HG03342 (cell line): ENCODE data around the gene JARID2.
"Not testable (repeated sequence)": the region's sequence is repeated elsewhere in the genome, so short reads cannot be mapped to it uniquely, and the experiment has no call there.

Source experiments
- ATAC-seq: cut with Tn5 transposase; IDR thresholded peaks from one replicate; pipeline ENCODE4 v1.9.1; 2021; ENCODE audit warnings: mild to moderate bottlenecking, moderate library complexity; ENCODE audit not compliant: unreplicated experiment

JARID2 gene

DNA sequence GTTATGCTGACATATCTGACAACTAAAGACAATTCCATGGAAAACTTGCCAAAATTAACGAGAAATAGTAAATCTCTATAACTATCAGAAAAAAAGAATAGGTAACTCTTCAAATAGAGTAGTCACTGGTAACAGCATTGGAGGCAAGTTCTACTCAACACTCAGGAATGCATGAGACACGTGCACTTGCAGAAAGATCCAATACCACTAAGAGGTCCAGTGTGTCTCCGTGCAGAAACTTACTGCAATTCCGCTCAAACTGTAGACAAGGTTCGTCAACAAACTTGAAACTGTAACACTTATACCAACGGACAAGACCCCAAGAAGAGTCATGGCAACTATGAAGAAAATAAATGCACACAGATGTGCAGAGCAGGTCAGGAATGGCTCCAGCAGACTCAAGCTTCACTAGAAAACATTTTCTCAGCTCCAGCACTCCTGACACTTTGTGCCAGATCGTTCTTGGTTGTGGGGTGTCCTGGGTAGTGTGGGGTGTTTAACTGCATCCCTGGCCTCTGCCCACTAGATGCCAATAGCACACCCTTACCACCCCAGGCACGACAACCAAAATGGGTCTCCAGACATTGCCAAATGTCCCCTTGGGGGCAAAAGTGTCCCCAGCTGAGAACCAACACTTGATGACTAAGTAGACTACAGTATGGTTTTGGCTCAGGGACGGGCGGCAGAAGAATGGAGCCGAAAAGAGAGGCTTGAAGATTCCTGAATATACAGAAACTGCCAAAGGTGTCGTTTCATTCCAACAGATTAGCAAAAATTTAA lies 282.2 kb downstream of the JARID2 start:
- no peak for ATAC-seq

DNA sequence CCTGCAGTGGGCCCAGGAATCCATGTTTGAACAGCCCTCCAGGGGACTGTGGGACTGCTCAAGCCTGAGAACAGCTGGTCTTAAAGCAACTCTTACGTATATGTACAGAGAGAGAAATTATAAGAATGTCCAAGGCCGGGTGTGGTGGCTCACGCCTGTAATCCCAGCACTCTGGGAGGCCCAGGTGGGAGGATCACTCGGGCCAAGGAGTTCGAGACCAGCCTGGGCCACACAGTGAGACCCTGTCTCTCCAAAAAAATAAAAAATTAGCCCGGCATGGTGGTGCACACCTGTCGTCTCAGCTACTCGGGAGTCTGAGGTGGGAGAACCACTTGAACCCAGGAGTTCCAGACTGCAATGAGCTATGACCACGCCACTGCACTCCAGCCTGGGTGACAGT lies 283.0 kb downstream of the JARID2 start:
- no peak for ATAC-seq

DNA sequence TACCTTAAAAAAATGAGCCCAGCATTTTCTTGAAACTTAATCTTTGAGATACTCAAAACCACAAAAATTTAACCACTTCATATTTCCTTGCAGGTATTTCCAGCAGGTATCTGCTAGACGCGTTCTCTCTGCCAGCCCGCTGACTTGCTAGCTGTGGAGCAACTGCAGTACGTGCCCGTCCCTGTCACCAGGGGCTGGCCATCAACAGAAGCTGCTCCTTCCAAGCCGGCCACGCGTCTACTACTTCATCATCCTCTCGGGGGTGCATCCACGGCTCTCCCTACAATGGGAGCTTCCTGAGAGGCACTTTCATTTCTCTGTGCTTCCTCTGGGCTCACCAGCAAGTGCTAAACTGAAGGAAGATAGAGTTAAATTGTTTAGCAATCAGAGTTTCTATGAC lies 284.5 kb downstream of the JARID2 start:
- no peak for ATAC-seq

DNA sequence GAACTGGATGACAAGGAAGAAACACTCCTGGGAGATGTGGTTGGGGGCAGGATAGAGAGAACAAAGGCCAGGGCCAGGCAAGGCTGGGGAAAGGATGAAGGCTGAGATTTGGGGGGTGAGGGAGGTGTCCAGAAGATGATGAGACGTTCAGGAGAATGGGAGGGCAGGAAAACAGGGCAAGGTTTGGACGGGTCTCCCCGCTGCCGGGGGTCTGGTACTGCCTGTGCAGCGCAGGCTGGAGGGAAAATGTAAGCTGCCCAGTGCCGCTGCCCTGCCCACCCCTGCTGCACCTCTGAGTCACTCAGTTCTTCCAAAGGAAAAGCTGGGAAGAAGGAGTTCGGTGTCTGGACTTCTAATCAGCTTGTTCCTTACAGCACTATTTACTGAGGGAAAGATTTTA lies 286.1 kb downstream of the JARID2 start:
- ATAC-seq: no peak

DNA sequence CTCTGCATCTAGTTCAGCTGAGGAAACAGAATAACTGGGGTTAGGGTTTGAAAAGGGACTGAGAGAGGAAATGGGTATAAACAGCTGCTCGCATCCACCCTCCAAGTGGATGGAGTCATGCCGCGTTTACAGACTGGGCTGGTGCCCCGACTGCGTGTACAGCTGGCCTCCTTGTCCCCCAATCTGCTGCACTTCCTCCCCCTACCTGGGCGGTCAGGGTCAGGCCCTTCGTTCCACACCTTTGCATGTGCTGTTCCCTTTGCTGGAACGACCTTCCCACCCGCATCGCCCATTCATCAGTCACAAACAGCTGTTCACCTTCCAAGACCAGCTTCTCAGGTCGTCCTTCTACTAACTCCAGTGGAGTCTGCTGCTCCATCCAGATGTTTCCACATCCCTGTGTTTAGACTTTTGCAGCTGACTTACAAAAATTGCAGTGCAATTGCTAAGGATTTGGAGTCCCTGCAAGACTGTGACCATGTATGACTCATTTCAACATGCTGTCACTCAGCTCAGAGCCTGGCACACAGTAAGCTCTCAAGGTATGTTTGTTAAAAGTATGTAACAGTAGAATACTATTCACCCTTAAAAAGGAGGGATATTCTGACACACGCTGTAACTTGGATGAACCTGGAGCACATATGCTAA lies 287.6 kb downstream of the JARID2 start:
- ATAC-seq: no peak

DNA sequence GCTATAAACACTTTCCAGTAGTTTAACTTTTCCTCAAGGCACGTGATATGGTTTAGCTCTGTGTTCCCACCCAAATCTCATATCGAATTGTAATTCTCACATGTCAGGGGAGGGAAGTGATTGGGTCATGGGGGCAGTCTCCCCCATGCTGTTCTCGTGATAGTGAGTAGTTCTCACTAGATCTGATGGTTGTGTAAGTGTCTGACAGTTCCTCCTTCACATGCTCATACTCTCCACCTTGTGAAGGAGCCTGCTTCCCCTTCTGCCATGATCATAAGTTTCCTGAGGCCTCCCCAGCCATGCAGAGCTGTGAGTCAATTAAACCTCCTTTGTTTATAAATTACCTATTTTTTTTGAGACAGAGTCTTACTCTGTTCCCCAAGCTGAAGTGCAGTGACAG lies 289.1 kb downstream of the JARID2 start:
- no peak for ATAC-seq

DNA sequence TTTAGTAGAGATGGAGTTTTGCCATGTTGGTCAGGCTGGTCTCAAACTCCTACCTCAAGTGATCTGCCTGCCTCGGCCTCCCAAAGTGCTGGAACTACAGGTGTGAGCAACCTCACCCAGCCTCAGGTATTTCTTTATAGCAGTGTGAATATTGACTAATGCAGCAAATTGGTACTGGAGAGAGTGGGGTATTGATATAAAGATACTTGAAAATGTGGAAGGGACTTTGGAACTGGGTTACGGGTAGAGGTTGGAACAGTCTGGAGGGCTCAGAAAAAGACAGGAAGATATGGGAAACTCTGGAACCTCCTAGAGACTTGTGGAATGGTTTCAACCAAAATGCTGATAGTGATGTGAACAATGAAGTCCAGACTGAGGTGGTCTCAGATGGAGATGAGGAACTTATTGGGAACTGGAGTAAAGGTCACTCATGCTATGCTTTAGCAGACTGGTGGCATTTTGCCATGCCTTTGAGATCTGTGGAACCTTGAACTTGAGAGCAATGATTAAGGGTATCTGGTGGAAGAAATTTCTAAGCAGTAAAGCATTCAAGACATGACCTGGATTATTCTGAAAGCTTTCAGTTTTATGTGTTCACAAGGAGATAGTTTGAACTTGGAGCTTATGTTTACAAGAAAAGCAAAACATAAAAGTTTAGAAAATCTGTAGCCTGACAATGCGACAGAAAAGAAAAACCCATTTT lies 289.8 kb downstream of the JARID2 start:
- no peak for ATAC-seq

DNA sequence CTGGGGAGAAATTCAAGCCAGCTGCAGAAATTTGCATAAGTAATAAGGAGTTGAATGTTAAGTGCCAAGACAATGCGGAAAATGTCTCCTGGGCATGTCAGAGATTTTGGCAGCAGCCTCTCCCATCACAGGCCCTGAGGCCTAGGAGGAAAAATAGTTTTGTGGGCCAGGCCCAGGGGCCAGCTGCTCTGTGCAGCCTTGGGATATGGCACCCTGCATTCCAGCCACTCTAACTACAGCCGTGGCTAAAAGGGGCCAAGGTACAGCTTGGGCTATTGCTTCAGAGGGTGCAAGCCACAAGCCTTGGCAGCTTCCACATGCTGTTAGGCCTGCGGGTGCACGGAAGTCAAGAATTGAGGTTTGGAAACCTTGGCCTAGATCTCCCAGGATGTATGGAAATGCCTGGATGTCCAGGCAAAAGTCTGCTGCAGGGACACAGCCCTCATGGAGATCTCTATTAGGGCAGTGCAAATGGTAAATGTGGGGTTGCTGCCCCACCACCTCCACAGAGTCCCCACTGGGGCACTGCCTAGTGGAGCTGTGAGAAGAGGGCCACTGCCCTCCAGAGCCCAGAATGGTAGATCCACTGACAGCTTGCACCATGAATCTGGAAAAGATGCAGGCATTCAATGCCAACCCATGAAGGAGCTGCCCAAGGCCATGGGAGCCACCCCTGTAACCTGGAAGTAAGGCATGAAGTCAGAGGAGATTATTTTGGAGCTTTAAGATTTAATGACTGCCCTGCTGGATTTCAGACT lies 290.5 kb downstream of the JARID2 start:
- ATAC-seq: no peak

DNA sequence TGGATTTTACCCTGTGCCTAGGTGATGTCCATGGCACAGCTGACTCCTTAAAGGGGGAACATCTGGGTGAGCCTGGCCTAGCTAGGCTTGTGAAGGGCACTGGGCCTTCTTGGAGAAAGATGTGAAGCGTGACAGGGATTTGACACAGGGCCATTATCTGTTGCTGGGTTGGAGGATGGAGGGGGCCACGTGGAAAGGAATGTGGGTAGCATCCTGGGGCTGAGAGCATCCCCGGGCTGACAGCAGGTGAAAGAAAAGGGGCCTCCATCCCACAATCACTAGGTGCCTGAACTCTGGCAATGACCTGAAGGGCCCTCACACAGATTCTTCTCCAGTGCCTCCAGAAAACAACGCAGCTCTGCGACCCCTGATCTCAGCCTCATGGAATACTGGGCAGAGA lies 292.2 kb downstream of the JARID2 start:
- no peak for ATAC-seq

DNA sequence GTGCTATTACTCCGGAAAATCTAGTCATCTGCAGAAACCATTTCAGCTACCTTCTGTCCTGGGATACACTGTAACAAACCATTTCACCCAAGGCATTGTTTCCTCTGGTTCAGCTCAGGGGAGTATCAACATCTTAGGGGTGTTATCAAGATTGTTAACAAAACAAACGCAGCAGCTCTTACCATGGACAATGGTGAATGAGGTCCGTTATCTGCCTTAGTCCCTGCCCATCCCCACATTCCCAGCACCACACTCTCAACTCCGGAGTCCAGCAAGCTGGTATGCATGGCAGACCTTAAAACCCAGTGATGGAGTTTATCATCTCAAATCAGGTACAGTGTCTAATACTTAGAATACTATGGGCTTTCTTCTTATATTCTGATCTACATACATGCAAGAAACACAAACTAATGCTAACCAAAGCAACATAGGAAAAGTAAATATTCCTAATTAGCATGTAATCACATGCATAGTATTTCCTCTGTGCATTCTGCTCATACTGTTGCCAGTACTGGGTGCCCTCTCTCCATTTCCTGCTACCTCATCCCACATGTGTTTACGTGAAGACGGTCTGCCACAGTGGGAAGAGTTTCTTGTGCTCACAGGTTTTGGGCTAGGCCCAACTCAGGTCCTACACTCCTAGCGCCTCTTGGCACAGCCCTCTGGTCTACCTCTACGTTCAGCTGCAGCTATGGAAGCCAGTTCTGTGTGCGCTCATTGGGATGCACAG lies 293.1 kb downstream of the JARID2 start:
- ATAC-seq: no peak

DNA sequence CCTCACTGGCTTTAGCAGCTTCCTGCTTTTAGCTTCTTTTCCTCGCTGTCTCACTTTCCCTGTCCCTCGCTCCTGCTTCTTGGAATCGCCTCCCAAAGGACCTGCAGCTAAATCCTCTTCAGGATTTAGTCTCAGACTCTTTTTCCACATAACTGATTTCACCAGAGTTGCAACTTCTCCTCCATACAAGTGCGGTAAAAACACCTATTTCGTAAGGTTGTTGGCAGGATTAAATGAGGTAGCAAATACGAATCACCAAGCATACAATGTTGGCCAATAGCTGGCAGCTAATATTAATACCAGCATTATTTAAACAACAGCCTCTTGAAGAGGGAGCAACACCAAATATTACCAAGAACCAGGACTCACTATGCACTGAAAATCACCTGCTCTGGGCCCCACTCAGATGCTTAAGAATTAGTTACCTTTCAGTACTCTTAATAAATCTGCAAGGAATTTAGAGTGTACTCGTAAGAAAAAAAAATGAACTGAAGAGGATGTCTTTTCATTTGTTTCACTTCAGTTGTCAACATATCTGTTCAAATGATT lies 293.9 kb downstream of the JARID2 start:
- no peak for ATAC-seq

DNA sequence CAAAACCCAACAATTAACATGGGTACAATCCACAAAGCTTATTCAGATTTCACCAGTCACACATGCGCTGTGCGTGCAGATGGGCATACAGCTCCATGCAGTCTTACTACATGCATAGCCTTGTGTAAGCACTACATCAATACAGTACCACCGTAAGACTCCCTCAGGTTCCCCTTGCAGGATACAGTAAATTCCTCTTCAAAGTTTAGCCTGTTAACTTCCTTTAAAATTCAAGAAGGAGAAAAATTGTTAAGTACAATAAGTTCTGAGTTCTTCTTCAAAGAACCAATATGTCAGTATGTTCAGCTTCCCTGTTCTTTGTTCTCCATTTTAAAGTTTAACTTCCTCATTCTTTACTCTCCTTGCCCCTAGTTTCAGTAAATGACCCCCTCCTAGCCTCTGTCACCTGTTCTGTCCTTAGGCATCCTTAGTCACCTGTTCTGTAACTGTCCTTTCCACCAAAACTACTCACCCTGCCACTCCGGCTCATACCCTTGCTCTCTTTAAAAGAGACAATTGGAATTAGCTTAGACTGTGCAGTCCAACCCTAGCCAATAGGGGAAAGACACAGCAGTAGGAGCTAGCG lies 297.6 kb downstream of the JARID2 start:
- not testable (repeated sequence) for ATAC-seq

DNA sequence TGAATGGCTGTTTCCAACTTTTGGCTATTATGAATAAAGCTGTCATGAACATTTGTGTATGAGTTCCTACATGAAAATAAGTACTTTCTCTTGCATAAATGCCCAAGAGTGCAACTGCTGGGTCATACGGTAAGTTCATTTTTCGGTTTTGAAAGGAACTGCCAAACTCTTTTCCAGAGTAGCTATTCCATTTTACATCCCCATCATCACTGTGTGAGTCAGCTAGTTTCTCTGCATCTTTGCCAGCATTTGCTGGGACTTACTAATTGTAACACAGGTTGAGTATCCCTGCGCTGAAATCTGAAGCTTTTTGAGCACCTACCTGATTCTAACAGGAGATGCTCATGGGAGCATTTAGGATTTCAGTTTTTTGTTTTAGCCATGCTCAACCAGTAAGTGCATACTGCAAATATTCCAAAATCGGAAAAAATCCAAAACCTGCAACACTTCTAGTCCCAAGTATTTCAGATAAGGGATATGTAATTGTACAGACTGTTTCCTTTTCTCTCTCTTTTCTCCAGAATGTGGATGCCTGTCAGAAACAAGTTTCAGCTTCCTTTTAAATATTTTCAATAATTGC lies 298.5 kb downstream of the JARID2 start:
- ATAC-seq: no peak

DNA sequence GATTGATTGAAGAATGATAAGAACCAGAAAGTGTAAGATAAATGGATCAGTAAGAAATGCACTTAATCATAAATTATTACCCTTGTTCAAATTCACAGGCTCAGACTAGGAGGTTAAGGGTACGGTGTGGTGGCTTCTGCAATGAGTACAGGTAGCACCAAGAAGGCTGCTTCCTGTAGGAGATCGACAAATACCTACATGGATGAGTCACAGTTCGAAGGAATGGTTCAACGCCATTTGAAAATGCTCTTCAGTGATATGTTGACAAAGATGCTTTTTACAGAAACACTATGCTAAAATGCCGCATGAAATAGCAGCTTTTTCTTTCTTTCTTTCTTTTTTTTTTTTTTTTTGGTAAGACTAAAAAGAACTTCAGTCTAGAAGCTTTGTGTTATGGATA lies 300.7 kb downstream of the JARID2 start:
- ATAC-seq: no peak

DNA sequence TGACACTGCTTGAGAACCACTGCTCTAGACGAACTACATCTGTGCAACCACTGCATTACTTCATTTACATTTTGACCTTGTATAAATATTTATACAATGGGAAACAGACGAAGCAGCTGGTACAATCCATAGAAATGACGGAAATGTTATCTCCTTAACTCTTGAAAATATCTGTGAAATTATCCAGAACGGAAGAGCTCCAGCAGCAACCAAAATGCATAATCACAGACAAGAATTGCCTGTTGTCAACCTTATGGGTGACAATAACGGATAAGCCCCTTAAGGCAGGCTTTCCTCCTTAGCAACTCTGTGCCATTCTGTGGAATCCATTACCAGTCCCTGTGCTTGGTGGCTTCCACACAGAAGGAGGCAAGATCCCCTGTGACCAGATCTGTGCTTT lies 301.5 kb downstream of the JARID2 start:
- ATAC-seq: no peak

DNA sequence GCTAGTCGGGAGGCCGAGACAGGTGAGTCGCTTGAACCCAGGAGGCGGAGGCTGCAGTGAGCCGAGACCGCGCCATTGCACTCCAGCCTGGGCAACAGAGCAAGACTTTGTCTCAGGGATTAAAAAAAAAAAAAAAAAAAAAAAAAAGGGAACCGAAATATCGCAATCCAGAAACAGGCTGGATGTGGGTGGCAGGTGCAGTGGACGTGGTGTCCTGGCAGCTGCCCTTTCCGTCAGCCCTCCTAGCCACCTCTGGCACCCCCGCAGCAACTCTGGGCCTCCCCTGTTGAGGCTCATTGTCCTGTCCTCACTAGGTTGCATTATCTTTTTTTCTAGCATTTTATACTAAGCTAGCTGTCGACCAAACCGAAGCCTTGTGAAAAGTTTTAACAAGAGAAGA lies 303.5 kb downstream of the JARID2 start:
- no peak for ATAC-seq

DNA sequence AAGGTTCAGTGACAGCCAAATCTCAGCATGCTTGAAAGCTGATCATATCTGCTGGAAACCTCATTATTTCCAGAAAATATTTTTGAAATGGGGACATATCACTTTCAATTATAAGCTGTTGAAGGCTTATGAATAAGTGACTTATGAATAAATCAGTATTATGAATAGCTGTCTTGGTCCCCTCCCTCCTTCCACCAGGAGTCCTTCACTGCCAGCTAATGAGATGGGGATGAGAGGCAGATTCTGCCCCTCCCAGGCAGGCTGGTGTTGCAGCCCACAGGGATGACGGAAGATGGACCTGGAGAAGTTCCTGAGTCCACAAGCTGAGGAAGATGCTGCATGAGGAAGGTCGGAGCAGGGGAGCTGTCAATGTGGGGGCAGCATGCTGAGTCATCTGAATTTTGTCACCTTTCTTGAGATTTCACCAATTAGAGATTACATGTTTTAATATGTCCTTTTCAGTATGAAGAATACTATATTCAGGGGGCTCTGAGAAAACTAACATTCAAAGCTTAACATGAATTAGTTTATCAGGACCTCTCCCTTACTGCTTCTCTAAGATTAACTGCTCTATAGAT lies 304.8 kb downstream of the JARID2 start:
- no peak for ATAC-seq

DNA sequence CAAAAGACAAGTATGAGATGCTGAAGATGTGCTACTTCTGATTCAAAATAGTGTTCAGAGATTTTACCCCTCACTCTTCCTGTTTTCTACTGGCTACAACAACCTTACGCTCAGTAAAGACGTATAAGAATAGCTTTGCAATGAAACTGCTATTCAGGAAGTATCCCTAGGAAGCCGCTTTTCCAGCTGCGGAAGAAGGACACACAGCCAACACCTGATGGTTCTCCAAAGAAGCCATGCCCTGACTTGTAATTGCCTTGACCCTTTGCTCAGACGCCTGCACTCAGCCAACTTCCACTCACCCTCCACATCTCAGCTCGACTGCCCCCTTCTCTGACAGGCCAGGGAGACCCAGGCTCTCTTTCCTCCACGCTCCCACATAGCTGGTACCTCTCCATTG lies 305.4 kb downstream of the JARID2 start:
- no peak for ATAC-seq

DNA sequence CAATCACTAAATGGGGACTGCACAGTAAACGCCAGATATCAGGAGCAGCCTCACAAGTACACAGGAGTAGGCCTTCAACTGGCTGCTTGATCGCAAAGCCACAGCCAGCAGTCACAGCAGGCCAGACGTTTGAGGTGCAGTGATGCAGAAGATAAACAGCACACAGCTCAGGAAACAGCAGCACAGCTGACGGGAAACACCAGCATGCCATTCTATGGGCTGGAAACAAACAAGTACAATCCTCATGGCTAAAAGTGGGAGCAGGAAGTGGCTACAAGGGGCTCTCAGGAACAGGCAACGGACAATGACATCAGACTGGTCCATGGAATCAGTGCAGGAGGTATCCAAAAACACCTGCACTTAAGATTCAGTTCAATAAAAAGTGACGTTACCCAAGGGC lies 305.9 kb downstream of the JARID2 start:
- no peak for ATAC-seq
